SU-DHL-6 (cell line): Measurements from ENCODE around the gene TPRA1.

ENCODE experiments used
- EZH2phosphoT487 ChIP-seq: fragments of 200-600 bp; sonication (generic), shearing (Covaris generic); conservative IDR thresholded peaks from 2 replicates; pipeline ENCODE4 v1.6.1; 2018; ENCODE audit warnings: mild to moderate bottlenecking, antibody characterized with exemption, low read length, moderate library complexity, mixed read lengths
- TF ChIP-seq, protein P1 (sequence below): fragments of 200-600 bp; sonication (generic); IDR thresholded peaks from one replicate; pipeline ENCODE4 v1.5.1; 2017; ENCODE audit warnings: antibody characterized with exemption, mild to moderate bottlenecking, low read length, moderate library complexity; ENCODE audit not compliant: insufficient read depth, poor library complexity, severe bottlenecking

DNA sequence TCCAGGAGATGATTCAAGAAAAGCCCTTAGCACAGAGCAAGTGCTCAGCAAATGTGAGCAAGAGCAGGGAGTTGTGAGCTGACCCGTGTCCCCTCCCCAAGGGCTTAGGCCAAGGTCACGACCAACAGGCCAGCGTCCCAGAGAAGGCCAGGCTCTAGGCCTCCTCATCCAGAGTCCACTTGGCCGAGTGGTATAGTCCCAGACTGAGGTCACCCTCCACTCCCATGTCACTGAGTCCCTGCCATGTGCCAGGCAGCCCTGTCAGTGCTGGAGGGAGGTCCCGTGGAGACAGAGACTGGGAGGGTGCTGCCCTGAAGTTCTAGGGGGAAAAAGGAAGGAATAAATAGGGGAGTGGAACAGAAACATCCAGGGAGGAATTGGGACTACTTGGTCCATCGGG, 44.0 kb downstream of the TPRA1 start:
- TF ChIP-seq, protein P1, sequence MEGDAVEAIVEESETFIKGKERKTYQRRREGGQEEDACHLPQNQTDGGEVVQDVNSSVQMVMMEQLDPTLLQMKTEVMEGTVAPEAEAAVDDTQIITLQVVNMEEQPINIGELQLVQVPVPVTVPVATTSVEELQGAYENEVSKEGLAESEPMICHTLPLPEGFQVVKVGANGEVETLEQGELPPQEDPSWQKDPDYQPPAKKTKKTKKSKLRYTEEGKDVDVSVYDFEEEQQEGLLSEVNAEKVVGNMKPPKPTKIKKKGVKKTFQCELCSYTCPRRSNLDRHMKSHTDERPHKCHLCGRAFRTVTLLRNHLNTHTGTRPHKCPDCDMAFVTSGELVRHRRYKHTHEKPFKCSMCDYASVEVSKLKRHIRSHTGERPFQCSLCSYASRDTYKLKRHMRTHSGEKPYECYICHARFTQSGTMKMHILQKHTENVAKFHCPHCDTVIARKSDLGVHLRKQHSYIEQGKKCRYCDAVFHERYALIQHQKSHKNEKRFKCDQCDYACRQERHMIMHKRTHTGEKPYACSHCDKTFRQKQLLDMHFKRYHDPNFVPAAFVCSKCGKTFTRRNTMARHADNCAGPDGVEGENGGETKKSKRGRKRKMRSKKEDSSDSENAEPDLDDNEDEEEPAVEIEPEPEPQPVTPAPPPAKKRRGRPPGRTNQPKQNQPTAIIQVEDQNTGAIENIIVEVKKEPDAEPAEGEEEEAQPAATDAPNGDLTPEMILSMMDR: no peak
- no peak for TF ChIP-seq EZH2phosphoT487
